ENCODE results near the gene TTC34. TPM values are rescaled to one million over a fixed set of nuclear protein-coding genes. Genes with fewer than 3 reads are reported as not detected.
A peak's percentile ranks its signal among the peaks of the same experiment; 100 is the strongest.

TTC34 gene
- total RNA-seq, 4 donors from 2014 or later, result 0.84 to 1.2 (median 1.0) TPM

GRCh38 chr1:2788506-2789163 lies 12.9 kb downstream of the TTC34 start:
- H3K36me3 ChIP-seq, result no peaks in the 10 kb centered on the region
- H3K27ac ChIP-seq, result no peak overlapping the region
- no peak for TF ChIP-seq POLR2A (IDR thresholded peaks at IDR 0.05)
- TF ChIP-seq, protein P1, sequence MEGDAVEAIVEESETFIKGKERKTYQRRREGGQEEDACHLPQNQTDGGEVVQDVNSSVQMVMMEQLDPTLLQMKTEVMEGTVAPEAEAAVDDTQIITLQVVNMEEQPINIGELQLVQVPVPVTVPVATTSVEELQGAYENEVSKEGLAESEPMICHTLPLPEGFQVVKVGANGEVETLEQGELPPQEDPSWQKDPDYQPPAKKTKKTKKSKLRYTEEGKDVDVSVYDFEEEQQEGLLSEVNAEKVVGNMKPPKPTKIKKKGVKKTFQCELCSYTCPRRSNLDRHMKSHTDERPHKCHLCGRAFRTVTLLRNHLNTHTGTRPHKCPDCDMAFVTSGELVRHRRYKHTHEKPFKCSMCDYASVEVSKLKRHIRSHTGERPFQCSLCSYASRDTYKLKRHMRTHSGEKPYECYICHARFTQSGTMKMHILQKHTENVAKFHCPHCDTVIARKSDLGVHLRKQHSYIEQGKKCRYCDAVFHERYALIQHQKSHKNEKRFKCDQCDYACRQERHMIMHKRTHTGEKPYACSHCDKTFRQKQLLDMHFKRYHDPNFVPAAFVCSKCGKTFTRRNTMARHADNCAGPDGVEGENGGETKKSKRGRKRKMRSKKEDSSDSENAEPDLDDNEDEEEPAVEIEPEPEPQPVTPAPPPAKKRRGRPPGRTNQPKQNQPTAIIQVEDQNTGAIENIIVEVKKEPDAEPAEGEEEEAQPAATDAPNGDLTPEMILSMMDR (IDR thresholded peaks at IDR 0.05), result no peak
- TF ChIP-seq EP300 (IDR thresholded peaks at IDR 0.05), result no peak
- H3K9me3 ChIP-seq, result peaks cover 0 to 26% (median 3%) of the 10 kb centered on the region in 4 donors
- WGBS, 2 donors, result 67 to 69% methylated on average over 19 of the region's 19 CpGs
- peaks cover 0 to 49% of the 10 kb centered on the region in 2 donors for H3K27me3 ChIP-seq
- no peak overlapping the region for H3K4me3 ChIP-seq
- no peak for DNase-seq (ENCODE audit: low spot score in 2 of 2)
- peaks cover 0 to 16% (median 0%) of the 10 kb centered on the region in 4 donors for H3K4me1 ChIP-seq

DNA sequence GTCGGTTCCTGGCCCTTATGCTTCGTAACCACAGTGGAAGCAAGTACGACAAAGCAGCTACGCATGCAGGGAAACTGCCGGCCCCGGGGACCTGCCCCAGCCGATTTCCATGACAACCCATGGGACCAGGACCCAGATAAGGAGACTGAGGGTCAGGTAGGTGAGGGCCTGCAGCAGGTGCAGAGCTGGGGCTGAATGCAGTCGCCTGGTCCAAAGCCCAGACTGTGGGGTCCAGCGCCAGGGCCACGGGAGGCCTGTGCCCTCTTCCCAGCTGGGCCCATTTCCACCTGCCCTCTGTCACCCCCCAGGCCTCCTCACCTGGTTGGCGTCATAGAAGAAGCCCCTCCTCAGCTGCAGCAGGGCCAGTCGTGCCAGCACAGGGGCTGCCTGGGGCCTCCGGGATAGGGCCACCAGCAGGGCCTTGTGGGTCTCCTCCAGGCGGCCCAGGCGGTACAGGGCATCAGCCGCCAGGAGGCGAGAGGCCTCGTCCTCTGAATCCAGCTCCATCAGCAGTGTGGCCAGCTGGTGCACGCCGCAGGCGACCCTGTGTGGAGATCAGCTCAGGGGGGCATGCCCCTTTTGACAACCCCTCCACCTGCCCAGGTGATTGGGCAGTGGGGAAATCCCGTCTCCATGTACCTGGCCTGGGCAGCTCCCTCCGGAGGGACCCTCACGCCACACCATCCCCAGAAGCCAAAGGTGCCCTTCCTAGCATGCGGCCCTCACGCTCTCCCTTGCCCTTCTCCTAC lies 14.2 kb downstream of the TTC34 start:
- TF ChIP-seq EP300 (IDR thresholded peaks at IDR 0.05), result no peak
- TF ChIP-seq POLR2A (IDR thresholded peaks at IDR 0.05), result no peak
- TF ChIP-seq, protein P1 (IDR thresholded peaks at IDR 0.05), result no peak
- 71 to 80% methylated on average over 14 to 21 of the region's 26 CpGs for WGBS, 2 donors
- H3K27ac ChIP-seq, result no peak overlapping the region
- peaks cover 0 to 49% of the 10 kb centered on the region in 2 donors for H3K27me3 ChIP-seq
- H3K36me3 ChIP-seq, result no peaks in the 10 kb centered on the region
- H3K4me1 ChIP-seq, result peaks cover 0 to 16% (median 0%) of the 10 kb centered on the region in 4 donors
- DNase-seq (ENCODE audit: low spot score in 2 of 2), result no peak
- H3K4me3 ChIP-seq, result no peak overlapping the region
- peaks cover 0 to 25% (median under 1%) of the 10 kb centered on the region in 4 donors for H3K9me3 ChIP-seq

GRCh38 chr1:2786329-2787162 lies 14.9 kb downstream of the TTC34 start:
- peak in 1 of 2 donors; percentile 12 for DNase-seq (ENCODE audit: low spot score in 2 of 2)
- 32 to 41% methylated on average over 19 to 20 of the region's 27 CpGs for WGBS, 2 donors
- peaks cover 0 to 47% of the 10 kb centered on the region in 2 donors for H3K27me3 ChIP-seq
- H3K4me1 ChIP-seq, result peaks cover 0 to 16% (median 0%) of the 10 kb centered on the region in 4 donors
- peaks cover 0 to 25% (median 1%) of the 10 kb centered on the region in 4 donors for H3K9me3 ChIP-seq
- TF ChIP-seq, protein P1 (IDR thresholded peaks at IDR 0.05), result peak; percentile 45 to 69 (median 56)
- TF ChIP-seq POLR2A (IDR thresholded peaks at IDR 0.05), result no peak
- no peaks in the 10 kb centered on the region for H3K36me3 ChIP-seq
- no peak overlapping the region for H3K27ac ChIP-seq
- H3K4me3 ChIP-seq, result no peak overlapping the region

DNA sequence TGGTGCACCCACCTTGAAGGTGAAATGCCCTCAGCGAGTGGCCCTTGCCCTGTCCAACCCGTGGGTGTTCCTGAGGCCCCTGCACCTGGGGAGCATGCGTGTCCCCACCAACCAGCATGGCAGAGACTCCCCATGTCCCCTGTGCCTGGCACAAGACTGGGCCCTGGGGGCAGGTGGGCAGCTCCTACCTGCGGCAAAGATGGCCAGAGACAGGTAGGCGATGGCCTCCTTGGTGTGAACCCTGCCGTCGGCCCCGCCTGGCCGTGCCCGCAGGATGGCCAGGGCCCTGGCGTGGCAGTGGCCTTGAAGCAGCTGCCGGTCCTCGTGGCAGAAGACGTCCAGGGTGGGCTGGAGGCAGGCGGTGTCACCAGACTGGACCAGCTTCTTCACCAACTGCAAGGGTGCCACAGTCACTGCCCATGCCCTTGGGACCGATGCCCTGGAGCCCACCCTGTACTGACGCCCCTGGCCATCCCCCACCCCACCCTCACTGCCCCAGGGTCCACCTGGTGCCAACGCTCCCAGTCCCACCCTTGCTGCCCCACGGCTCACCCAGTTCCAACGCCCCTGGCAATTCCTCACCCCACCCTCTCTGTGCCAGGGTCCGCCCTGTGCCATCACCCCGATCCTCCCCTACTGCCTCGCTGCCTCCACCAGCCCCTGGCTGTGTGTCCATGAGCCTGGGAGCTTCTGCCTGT lies 15.7 kb downstream of the TTC34 start:
- DNase-seq (ENCODE audit: low spot score in 2 of 2), result no peak
- peaks cover 0 to 16% (median 0%) of the 10 kb centered on the region in 4 donors for H3K4me1 ChIP-seq
- H3K4me3 ChIP-seq, result no peak overlapping the region
- H3K27me3 ChIP-seq, result peaks cover 0 to 39% of the 10 kb centered on the region in 2 donors
- peaks cover 0 to 29% (median 5%) of the 10 kb centered on the region in 4 donors for H3K9me3 ChIP-seq
- WGBS, 2 donors, result 84 to 85% methylated on average over 10 to 18 of the region's 23 CpGs
- H3K27ac ChIP-seq, result no peak overlapping the region
- H3K36me3 ChIP-seq, result no peaks in the 10 kb centered on the region
- TF ChIP-seq, protein P1 (IDR thresholded peaks at IDR 0.05), result no peak
- no peak for TF ChIP-seq EP300 (IDR thresholded peaks at IDR 0.05)
- no peak for TF ChIP-seq POLR2A (IDR thresholded peaks at IDR 0.05)
